ENCODE measurements around the gene RGS19. TPM values are rescaled to one million over a fixed set of nuclear protein-coding genes. Genes with fewer than 3 reads are reported as not detected.
"Not testable (repeated sequence)": the region's sequence is repeated elsewhere in the genome, so short reads cannot be mapped to it uniquely, and the experiment has no call there.

RGS19 gene
- total RNA-seq, 1 experiment from 2014 or later: 43.2 TPM

DNA sequence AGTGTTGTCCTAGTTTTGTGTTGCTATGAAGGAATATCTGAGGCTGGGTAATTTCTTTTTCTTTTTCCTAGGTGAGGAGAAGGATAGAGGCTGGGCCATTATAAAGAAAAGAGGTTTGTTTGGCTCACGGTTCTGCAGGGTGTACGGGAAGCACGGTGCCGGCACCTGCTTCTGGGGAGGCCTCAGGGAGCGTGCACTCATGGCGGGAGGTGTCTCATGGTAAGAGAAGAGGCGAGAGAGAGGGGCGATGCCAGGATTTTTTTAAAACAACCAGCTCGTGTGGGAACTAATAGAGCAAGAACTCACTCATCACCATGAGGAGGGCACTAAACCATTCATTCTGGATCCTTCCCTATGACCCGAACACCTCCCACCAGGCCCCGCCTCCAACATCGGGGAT, 42.3 kb upstream of the RGS19 start:
- H3K79me2 ChIP-seq (ENCODE audit: low read length): no peaks in the 10 kb centered on the region
- H3K27ac ChIP-seq (ENCODE audit: low read length): no peak overlapping the region
- no peak overlapping the region for H3K4me3 ChIP-seq (ENCODE audit: low read length)
- no TSS peak for BruUV-seq (replicated peaks)
- no peaks in the 10 kb centered on the region; the same call in 1 of the 2 replicates for H3K4me1 ChIP-seq (ENCODE audit: insufficient read depth, low read length)
- H3K4me2 ChIP-seq (ENCODE audit: low read length): no peak overlapping the region
- H4K20me1 ChIP-seq (ENCODE audit: low read length): no peaks in the 10 kb centered on the region
- no peaks in the 10 kb centered on the region for H3K9me3 ChIP-seq (ENCODE audit: low read length)
- no peaks in the 10 kb centered on the region for H3K36me3 ChIP-seq (ENCODE audit: low read depth, low read length)
- ChIA-PET CTCF (interaction anchor here (2.6 kb wide), 1 partner anchor 38 kb away, joined by 15 read pairs; the partner anchor contains the start of gene LKAAEAR1), POLR2A (ENCODE audit: unreplicated experiment) (no interaction called here)
- TF ChIP-seq, protein P1, sequence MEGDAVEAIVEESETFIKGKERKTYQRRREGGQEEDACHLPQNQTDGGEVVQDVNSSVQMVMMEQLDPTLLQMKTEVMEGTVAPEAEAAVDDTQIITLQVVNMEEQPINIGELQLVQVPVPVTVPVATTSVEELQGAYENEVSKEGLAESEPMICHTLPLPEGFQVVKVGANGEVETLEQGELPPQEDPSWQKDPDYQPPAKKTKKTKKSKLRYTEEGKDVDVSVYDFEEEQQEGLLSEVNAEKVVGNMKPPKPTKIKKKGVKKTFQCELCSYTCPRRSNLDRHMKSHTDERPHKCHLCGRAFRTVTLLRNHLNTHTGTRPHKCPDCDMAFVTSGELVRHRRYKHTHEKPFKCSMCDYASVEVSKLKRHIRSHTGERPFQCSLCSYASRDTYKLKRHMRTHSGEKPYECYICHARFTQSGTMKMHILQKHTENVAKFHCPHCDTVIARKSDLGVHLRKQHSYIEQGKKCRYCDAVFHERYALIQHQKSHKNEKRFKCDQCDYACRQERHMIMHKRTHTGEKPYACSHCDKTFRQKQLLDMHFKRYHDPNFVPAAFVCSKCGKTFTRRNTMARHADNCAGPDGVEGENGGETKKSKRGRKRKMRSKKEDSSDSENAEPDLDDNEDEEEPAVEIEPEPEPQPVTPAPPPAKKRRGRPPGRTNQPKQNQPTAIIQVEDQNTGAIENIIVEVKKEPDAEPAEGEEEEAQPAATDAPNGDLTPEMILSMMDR (conservative IDR thresholded peaks at IDR 0.05; ENCODE audit: low read depth, low read length): no peak
- TF ChIP-seq EZH2phosphoT487 (IDR thresholded peaks at IDR 0.05; ENCODE audit: borderline replicate concordance, low read length): no peak
- TF ChIP-seq EZH2 (IDR thresholded peaks at IDR 0.05; ENCODE audit: low read length, unreplicated experiment): no peak
- H3K27me3 ChIP-seq (ENCODE audit: low read length): peaks cover 19% of the 10 kb centered on the region
- intact Hi-C loops (cut with micrococcal nuclease): no loop called here
- ATAC-seq: no peak
- H3K9me2 ChIP-seq (replicated peaks; ENCODE audit: low read length): no peaks in the 10 kb centered on the region
- DNase-seq: no peak
- H2AFZ ChIP-seq (ENCODE audit: low read length): no peak overlapping the region
- no peak overlapping the region for H3K9ac ChIP-seq (ENCODE audit: low read length)
- no peaks in the 10 kb centered on the region for H3F3A ChIP-seq (ENCODE audit: low read length, unreplicated experiment)

DNA sequence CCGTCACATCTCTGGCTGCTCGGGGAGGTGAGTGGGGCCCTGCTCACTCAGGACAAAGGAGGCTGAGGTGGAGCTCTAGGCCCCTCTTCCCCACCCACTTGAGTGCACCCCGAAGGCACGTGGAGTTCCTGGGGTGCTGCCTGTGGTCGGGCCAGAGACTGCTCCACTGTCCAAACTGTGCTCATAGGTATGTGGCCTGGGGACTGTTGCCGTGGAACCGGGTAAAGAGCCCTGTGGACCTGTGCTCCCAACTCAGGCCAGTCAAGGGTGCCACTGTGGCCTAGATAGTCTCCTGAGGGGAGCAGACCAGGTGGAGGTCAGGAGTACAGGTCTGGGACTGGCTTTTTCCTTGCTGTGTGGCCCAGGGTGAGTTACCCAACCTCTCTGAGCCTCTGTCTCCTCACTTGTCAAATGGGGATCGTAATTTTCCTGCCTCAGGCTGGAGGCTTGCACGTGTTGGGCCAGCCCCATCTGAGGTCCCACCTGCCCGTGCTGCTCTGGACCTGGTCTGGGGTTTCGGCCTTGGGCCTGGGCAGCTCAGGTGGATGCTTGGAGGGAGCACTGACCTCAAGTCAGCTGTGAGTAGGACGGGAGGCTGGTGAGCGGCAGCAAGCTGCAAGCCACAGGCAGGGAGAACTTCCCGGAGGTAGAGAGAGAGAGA, 40.5 kb upstream of the RGS19 start:
- CTCF ChIA-PET: interaction anchor here (0.8 to 2.6 kb wide), 2 partner anchors 17 to 36 kb away, joined by 15 read pairs; partner anchors contain the start of gene LKAAEAR1
- H2AFZ ChIP-seq (ENCODE audit: low read length): peak overlapping the region; percentile 88
- peaks cover 19% of the 10 kb centered on the region for H3K27me3 ChIP-seq (ENCODE audit: low read length)
- DNase-seq (no peak), ATAC-seq (peak; percentile 37)
- no peaks in the 10 kb centered on the region for H3F3A ChIP-seq (ENCODE audit: low read length, unreplicated experiment)
- POLR2A ChIA-PET (ENCODE audit: unreplicated experiment): no interaction called here
- no peaks in the 10 kb centered on the region for H3K79me2 ChIP-seq (ENCODE audit: low read length)
- H4K20me1 ChIP-seq (ENCODE audit: low read length): no peaks in the 10 kb centered on the region
- H3K4me2 ChIP-seq (ENCODE audit: low read length): peak overlapping the region; percentile 82
- no peaks in the 10 kb centered on the region for H3K36me3 ChIP-seq (ENCODE audit: low read depth, low read length)
- H3K4me3 ChIP-seq (ENCODE audit: low read length): peak overlapping the region; percentile 58
- no peaks in the 10 kb centered on the region for H3K9me3 ChIP-seq (ENCODE audit: low read length)
- TF ChIP-seq EZH2 (IDR thresholded peaks at IDR 0.05; ENCODE audit: low read length, unreplicated experiment): no peak
- TF ChIP-seq EZH2phosphoT487 (IDR thresholded peaks at IDR 0.05; ENCODE audit: borderline replicate concordance, low read length): no peak
- TF ChIP-seq, protein P1 (conservative IDR thresholded peaks at IDR 0.05; ENCODE audit: low read depth, low read length): no peak
- no peaks in the 10 kb centered on the region for H3K9me2 ChIP-seq (replicated peaks; ENCODE audit: low read length)
- H3K9ac ChIP-seq (ENCODE audit: low read length): peak overlapping the region; percentile 38; the same call in 1 of the 2 replicates
- intact Hi-C loops (cut with micrococcal nuclease): loop anchor here (1.0 kb wide), 3 partner anchors 18 to 81 kb away; no protein-coding TSS in a partner anchor
- H3K27ac ChIP-seq (ENCODE audit: low read length): no peak overlapping the region
- BruUV-seq (replicated peaks): no TSS peak
- H3K4me1 ChIP-seq (ENCODE audit: insufficient read depth, low read length): no peaks in the 10 kb centered on the region; the same call in 1 of the 2 replicates

DNA sequence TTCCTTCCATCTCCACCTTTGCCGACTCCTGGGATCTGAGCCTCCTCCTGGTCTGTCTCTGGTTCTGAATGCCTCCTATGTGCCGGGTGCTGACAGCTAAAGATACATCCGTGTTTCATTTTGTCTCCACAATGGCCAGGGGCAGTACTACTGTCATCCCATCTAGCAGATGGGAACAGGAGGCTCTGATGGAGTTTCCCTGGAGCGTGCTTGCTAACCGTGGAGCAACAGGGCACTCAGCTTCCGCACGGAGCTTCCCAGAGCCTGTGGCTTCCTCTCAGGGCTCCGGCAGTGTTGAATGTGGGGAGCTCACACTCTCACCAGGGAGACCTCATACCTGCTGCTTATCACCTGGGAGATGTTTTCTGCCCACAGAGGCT, 40.0 kb upstream of the RGS19 start:
- DNase-seq (no peak), ATAC-seq (no peak)
- ChIA-PET POLR2A (ENCODE audit: unreplicated experiment) (no interaction called here), CTCF (interaction anchor here (2.6 kb wide), 1 partner anchor 36 kb away, joined by 15 read pairs; the partner anchor contains the start of gene LKAAEAR1)
- Histone ChIP-seq H3K4me3 (ENCODE audit: low read length) (no peak overlapping the region), H3K9me2 (replicated peaks; ENCODE audit: low read length) (no peaks in the 10 kb centered on the region), H3K27ac (ENCODE audit: low read length) (no peak overlapping the region), H3K27me3 (ENCODE audit: low read length) (peaks cover 16% of the 10 kb centered on the region), H3K9me3 (ENCODE audit: low read length) (no peaks in the 10 kb centered on the region), H3K36me3 (ENCODE audit: low read depth, low read length) (no peaks in the 10 kb centered on the region), H3K4me2 (ENCODE audit: low read length) (no peak overlapping the region), H2AFZ (ENCODE audit: low read length) (no peak overlapping the region), H3K9ac (ENCODE audit: low read length) (no peak overlapping the region), H4K20me1 (ENCODE audit: low read length) (no peaks in the 10 kb centered on the region), H3K4me1 (ENCODE audit: insufficient read depth, low read length) (no peaks in the 10 kb centered on the region; the same call in 1 of the 2 replicates), H3K79me2 (ENCODE audit: low read length) (no peaks in the 10 kb centered on the region), H3F3A (ENCODE audit: low read length, unreplicated experiment) (no peaks in the 10 kb centered on the region)
- TF ChIP-seq EZH2phosphoT487 (IDR thresholded peaks at IDR 0.05; ENCODE audit: borderline replicate concordance, low read length) (no peak), EZH2 (IDR thresholded peaks at IDR 0.05; ENCODE audit: low read length, unreplicated experiment) (no peak)
- TF ChIP-seq, protein P1 (conservative IDR thresholded peaks at IDR 0.05; ENCODE audit: low read depth, low read length): no peak
- no TSS peak for BruUV-seq (replicated peaks)
- intact Hi-C loops (cut with micrococcal nuclease): no loop called here

DNA sequence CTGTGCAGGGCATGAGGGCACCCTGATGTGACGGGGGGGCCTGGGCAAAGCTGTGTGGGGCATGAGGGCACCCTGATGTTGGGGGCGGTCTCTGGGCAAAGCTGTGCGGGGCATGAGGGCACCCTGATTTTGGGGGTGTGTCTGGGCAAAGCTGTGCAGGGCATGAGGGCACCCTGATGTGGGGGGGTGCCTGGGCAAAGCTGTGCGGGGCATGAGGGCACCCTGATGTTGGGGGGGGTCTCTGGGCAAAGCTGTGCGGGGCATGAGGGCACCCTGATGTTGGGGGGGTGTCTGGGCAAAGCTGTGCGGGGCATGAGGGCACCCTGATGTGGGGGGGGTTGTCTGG, 38.1 kb upstream of the RGS19 start:
- H3K4me1 ChIP-seq (ENCODE audit: insufficient read depth, low read length); DNase-seq; H3K79me2 ChIP-seq (ENCODE audit: low read length); H3K27me3 ChIP-seq (ENCODE audit: low read length); intact Hi-C loops (cut with micrococcal nuclease); CTCF ChIA-PET; H4K20me1 ChIP-seq (ENCODE audit: low read length); BruUV-seq (replicated peaks); H3K9me2 ChIP-seq (replicated peaks; ENCODE audit: low read length); H3K4me3 ChIP-seq (ENCODE audit: low read length); H3F3A ChIP-seq (ENCODE audit: low read length, unreplicated experiment); H3K36me3 ChIP-seq (ENCODE audit: low read depth, low read length); H3K4me2 ChIP-seq (ENCODE audit: low read length); ATAC-seq; H3K9me3 ChIP-seq (ENCODE audit: low read length); H2AFZ ChIP-seq (ENCODE audit: low read length); H3K27ac ChIP-seq (ENCODE audit: low read length); H3K9ac ChIP-seq (ENCODE audit: low read length): not testable (repeated sequence)
- POLR2A ChIA-PET (ENCODE audit: unreplicated experiment): interaction anchor here (0.6 kb wide), 1 partner anchor 144 kb away, joined by 10 read pairs; no protein-coding TSS in a partner anchor

All from PC-3 (cell line).